Uterus (tissue), 2 donors: Measurements from ENCODE around the gene TMEM131.

ENCODE experiments used
- POLR2A ChIP-seq, 2 donors: fragments of 450-650 bp; IDR thresholded peaks; one replicate each; pipeline ENCODE4 v1.6.1; 2016; ENCODE audit warnings: antibody characterized with exemption in 2 of 2, mild to moderate bottlenecking in 1 of 2, moderate library complexity in 1 of 2
- TF ChIP-seq, protein P1 (sequence below), 4 experiments: fragments of 200-600 bp in 2 of 4; fragments of 450-650 bp in 2 of 4; sonication (generic) in 2 of 4; IDR thresholded peaks; one replicate each; pipeline ENCODE4 v1.5.1; 2016 to 2019; ENCODE audit warnings: antibody characterized with exemption in 4 of 4, mild to moderate bottlenecking in 2 of 4, moderate library complexity in 1 of 4

DNA sequence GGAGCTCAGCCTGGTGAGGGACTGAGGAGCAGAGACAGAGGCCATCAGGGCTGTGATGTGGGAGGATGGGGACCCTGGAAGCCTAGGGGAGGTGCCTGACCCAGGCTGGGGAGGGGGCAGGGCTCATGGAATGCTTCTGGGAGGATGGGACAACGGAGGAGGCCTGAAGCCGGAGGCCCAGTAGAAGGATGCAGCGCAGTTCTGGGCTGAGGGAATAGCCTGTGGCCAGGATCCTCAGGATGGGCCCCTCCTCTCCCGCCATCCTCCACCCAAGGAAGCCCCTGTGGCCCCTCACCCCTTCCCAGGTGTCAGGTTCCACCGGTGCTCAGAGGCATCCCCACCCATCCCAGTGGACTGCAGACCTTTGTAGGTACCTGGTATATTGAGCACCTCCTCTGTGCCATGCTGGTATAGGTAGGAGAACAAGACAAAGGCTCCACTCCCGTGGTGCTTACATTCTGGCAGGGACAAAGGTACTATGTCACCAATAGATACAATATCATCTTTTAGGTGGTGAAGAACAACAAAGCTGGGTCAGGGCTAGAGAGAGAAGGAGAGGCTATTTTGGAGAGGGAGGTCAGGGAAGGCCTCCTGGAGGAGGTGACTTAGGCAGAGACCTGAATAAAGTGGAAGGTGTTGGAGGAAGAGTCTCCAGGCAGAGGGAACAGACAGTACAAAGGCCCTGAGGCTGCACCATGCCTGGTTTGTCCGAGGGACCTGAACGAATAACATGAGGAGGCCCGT, 279.6 kb downstream of the TMEM131 start:
- TF ChIP-seq, protein P1, sequence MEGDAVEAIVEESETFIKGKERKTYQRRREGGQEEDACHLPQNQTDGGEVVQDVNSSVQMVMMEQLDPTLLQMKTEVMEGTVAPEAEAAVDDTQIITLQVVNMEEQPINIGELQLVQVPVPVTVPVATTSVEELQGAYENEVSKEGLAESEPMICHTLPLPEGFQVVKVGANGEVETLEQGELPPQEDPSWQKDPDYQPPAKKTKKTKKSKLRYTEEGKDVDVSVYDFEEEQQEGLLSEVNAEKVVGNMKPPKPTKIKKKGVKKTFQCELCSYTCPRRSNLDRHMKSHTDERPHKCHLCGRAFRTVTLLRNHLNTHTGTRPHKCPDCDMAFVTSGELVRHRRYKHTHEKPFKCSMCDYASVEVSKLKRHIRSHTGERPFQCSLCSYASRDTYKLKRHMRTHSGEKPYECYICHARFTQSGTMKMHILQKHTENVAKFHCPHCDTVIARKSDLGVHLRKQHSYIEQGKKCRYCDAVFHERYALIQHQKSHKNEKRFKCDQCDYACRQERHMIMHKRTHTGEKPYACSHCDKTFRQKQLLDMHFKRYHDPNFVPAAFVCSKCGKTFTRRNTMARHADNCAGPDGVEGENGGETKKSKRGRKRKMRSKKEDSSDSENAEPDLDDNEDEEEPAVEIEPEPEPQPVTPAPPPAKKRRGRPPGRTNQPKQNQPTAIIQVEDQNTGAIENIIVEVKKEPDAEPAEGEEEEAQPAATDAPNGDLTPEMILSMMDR (IDR thresholded peaks at IDR 0.05) = no peak
- TF ChIP-seq POLR2A (IDR thresholded peaks at IDR 0.05) = no peak
